DOHH2 (cell line): ENCODE results near the gene ZBTB7C.

Experiments
- CTCF ChIP-seq: fragments of 200-600 bp; sonication (generic); IDR thresholded peaks from one replicate; pipeline ENCODE4 v1.5.1; 2014; ENCODE audit warnings: antibody characterized with exemption, mild to moderate bottlenecking, low read depth, low read length; ENCODE audit not compliant: poor library complexity, severe bottlenecking
- EZH2phosphoT487 ChIP-seq: fragments of 200-600 bp; sonication (generic); IDR thresholded peaks from 2 replicates; pipeline ENCODE4 v1.6.1; 2017; ENCODE audit warnings: borderline replicate concordance, mild to moderate bottlenecking, antibody characterized with exemption, low read length, moderate library complexity, mixed read lengths

GRCh38 chr18:48181087-48181823 lies 227.9 kb downstream of the ZBTB7C start:
- TF ChIP-seq CTCF = no peak
- no peak for TF ChIP-seq EZH2phosphoT487
